Measurements from ENCODE around the gene USP8. TPM values are rescaled to one million over a fixed set of nuclear protein-coding genes. Genes with fewer than 3 reads are reported as not detected.

The USP8 gene
- total and polyA plus RNA-seq, 3 donors from 2014 or later, result 25.0 to 81.7 (median 76.6) TPM

DNA sequence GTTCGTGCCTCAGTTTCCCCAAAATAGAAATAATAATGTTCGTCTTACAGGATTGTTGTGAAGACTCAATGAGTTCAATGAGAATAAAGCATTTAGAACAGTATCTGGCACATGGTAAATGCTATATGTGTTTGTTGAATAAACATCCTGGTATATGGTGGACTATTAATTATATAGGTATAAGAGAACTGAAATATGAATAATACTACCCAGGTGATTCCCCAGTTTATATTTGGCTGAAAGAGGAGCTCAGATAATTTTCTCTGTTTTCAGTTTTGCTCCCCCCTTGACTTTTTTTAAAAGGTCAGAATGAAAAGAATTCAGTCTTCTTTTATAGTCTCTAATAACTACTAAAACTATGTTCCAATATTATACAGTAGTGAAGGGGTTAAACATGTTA, 46.9 kb downstream of the USP8 start:
- TF ChIP-seq CTCF (IDR thresholded peaks at IDR 0.05), result no peak
- Histone ChIP-seq H3K9me3 (no peaks in the 10 kb centered on the region), H3K27ac (no peak overlapping the region), H3K4me3 (no peak overlapping the region), H3K4me1 (no peaks in the 10 kb centered on the region), H3K36me3 (ENCODE audit: low read depth, missing control alignments) (no peaks in the 10 kb centered on the region), H3K27me3 (no peaks in the 10 kb centered on the region)
- 95 to 100% methylated on average over 2 of the region's 2 CpGs for WGBS, 2 donors
- no peak for DNase-seq
- intact Hi-C loops (cut with DNase I; ENCODE audit: low total_unique reads), result no loop called here

DNA sequence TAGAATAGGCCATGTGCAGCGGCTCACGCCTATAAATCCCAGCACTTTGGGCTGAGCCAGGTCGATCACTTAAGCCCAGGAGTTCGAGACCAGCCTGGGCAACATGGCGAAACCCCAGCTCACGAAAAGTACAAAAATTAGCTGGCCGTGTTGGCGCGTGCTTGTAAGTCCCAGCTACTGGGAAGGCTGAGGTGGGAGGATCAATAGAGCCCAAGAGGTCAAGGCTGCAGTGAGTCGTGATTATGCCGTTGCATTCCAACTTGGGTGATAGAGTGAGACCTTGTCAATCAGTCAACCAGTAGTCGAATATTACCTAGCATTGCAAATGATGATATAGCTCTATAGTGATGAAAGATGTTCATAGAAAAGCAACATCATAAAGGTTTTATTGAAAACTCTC, 51.9 kb downstream of the USP8 start:
- Histone ChIP-seq H3K36me3 (ENCODE audit: low read depth, missing control alignments) (no peaks in the 10 kb centered on the region), H3K27me3 (no peaks in the 10 kb centered on the region), H3K9me3 (no peaks in the 10 kb centered on the region), H3K4me3 (no peak overlapping the region), H3K4me1 (no peaks in the 10 kb centered on the region), H3K27ac (no peak overlapping the region)
- DNase-seq, result no peak
- intact Hi-C loops (cut with DNase I; ENCODE audit: low total_unique reads), result no loop called here
- TF ChIP-seq POLR2A (IDR thresholded peaks at IDR 0.05), result no peak
- TF ChIP-seq CTCF (IDR thresholded peaks at IDR 0.05), result no peak
- 85 to 91% methylated on average over 12 of the region's 12 CpGs for WGBS, 2 donors

GRCh38 chr15:50484781-50485180, 60.6 kb downstream of the USP8 start:
- no peaks in the 10 kb centered on the region for H3K36me3 ChIP-seq (ENCODE audit: low read depth, missing control alignments)
- no peak for DNase-seq
- H3K27me3 ChIP-seq, result no peaks in the 10 kb centered on the region
- 88 to 94% methylated on average over 1 of the region's 1 CpG for WGBS, 2 donors
- TF ChIP-seq POLR2A (IDR thresholded peaks at IDR 0.05) (no peak), CTCF (IDR thresholded peaks at IDR 0.05) (no peak)
- H3K9me3 ChIP-seq, result no peaks in the 10 kb centered on the region
- no peak overlapping the region for H3K27ac ChIP-seq
- no peaks in the 10 kb centered on the region for H3K4me1 ChIP-seq
- no peak overlapping the region for H3K4me3 ChIP-seq
- intact Hi-C loops (cut with DNase I; ENCODE audit: low total_unique reads), result no loop called here

- no peak overlapping the region for H3K4me3 ChIP-seq
- 94 to 95% methylated on average over 3 of the region's 3 CpGs for WGBS, 2 donors
- no peaks in the 10 kb centered on the region for H3K9me3 ChIP-seq
- no peaks in the 10 kb centered on the region for H3K36me3 ChIP-seq (ENCODE audit: low read depth, missing control alignments)
- intact Hi-C loops (cut with DNase I; ENCODE audit: low total_unique reads), result no loop called here
- no peak for DNase-seq
- H3K27ac ChIP-seq, result no peak overlapping the region
- H3K27me3 ChIP-seq, result no peaks in the 10 kb centered on the region
- H3K4me1 ChIP-seq, result no peaks in the 10 kb centered on the region
- no peak for TF ChIP-seq POLR2A (IDR thresholded peaks at IDR 0.05)
Observed at GRCh38 chr15:50485389-50485788, 61.2 kb downstream of the USP8 start.

DNA sequence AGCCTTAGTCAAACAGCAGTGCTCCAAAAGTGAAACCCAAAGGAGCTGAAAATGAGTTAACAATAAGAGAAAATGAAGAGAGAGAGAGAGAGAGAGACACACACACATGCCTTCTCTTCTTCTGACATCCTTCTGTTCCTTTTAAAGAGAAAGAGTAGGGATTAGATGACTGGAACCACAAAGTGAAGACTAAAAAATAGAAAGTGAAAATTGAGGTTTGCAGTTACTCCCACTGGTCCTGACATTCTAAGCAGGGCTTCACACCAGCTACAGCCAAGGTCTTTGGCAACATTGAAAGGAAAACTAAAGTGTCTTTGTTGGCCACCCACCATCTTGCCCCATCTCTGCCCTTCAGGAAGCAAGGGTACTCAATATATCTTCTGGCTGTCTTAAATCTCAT, 63.1 kb downstream of the USP8 start:
- no peak for DNase-seq
- no peaks in the 10 kb centered on the region for H3K4me1 ChIP-seq
- no peak overlapping the region for H3K27ac ChIP-seq
- TF ChIP-seq POLR2A (IDR thresholded peaks at IDR 0.05), result no peak
- TF ChIP-seq CTCF (IDR thresholded peaks at IDR 0.05), result no peak
- no peak overlapping the region for H3K4me3 ChIP-seq
- H3K9me3 ChIP-seq, result no peaks in the 10 kb centered on the region
- no peaks in the 10 kb centered on the region for H3K27me3 ChIP-seq
- intact Hi-C loops (cut with DNase I; ENCODE audit: low total_unique reads), result no loop called here
- no peaks in the 10 kb centered on the region for H3K36me3 ChIP-seq (ENCODE audit: low read depth, missing control alignments)
